Mesodermal cell (in vitro differentiated cells): ENCODE measurements around the gene SLC39A5.
"Not testable (repeated sequence)": the region's sequence is repeated elsewhere in the genome, so short reads cannot be mapped to it uniquely, and the experiment has no call there.

ENCODE experiments used
- H3K27ac ChIP-seq: 2 replicates; pipeline ENCODE4 v1.7.0; 2013; ENCODE audit warnings: mild to moderate bottlenecking, low read depth, low read length, moderate library complexity; ENCODE audit not compliant: severe bottlenecking
- H3K36me3 ChIP-seq: 2 replicates; pipeline ENCODE4 v1.7.1; 2013; ENCODE audit warnings: mild to moderate bottlenecking, low read length, moderate library complexity; ENCODE audit not compliant: control insufficient read depth, insufficient read depth
- H3K4me1 ChIP-seq: one replicate; pipeline ENCODE4 v1.7.1; 2013; ENCODE audit warnings: mild to moderate bottlenecking, low read length; ENCODE audit not compliant: insufficient read depth, control insufficient read depth, poor library complexity, severe bottlenecking
- H3K4me3 ChIP-seq: 2 replicates; pipeline ENCODE4 v1.7.0; 2013; ENCODE audit warnings: low read length, control low read depth, mild to moderate bottlenecking; ENCODE audit not compliant: insufficient read depth, poor library complexity, severe bottlenecking; ENCODE audit errors: extremely low read depth
- H3K9me3 ChIP-seq: 2 replicates; pipeline ENCODE4 v1.7.1; 2013; ENCODE audit warnings: mild to moderate bottlenecking, low read length, moderate library complexity; ENCODE audit not compliant: control insufficient read depth
- WGBS, 2 experiments: methylation state at CpG; one replicate each; pipeline ENCODE4 v1.1.5; 2013; ENCODE audit warnings: missing lambda C conversion rate in 2 of 2; ENCODE audit not compliant: insufficient coverage in 2 of 2; 5-methylcytosine and 5-hydroxymethylcytosine counted together

The SLC39A5 gene

DNA sequence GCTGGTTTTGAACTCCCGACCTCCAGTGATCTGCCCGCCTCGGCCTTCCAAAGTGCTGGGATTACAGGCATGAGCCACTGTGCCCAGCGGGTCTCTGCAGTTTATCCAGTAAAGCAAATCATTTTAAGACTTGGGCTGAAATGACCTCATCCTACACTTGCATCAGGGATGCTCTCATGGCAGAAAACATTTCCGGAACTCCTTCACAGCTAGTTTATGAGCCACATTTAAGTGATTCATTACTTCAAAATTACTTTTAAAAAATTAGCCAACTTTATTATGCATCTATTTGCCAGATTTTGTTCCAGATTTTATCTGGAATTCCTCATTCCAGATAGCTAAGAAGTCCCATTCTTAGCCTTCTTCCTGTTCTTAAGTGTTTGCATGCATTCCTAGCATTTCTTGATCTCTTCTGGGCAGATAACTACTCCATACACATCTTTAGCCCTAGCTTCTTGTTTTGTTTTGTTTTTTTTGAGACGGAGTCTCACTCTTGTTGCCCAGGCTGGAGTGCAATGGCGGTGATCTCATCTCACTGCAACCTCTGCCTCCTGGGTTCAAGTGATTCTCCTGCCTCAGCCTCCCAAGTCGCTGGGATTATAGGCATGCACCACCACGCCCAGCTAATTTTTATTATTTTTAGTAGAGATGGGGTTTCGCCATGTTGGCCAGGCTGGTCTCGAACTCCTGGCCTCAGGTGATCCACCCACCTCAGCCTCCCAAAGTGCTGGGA is 32.9 kb upstream of the SLC39A5 start:
- H3K36me3 ChIP-seq, H3K4me3 ChIP-seq, H3K9me3 ChIP-seq: not testable (repeated sequence)
- H3K4me1 ChIP-seq = peaks cover 13% of the 10 kb centered on the region
- 79 to 82% methylated on average over 9 to 10 of the region's 11 CpGs for WGBS, 2 experiments
- H3K27ac ChIP-seq = peak overlapping the region; percentile 97

DNA sequence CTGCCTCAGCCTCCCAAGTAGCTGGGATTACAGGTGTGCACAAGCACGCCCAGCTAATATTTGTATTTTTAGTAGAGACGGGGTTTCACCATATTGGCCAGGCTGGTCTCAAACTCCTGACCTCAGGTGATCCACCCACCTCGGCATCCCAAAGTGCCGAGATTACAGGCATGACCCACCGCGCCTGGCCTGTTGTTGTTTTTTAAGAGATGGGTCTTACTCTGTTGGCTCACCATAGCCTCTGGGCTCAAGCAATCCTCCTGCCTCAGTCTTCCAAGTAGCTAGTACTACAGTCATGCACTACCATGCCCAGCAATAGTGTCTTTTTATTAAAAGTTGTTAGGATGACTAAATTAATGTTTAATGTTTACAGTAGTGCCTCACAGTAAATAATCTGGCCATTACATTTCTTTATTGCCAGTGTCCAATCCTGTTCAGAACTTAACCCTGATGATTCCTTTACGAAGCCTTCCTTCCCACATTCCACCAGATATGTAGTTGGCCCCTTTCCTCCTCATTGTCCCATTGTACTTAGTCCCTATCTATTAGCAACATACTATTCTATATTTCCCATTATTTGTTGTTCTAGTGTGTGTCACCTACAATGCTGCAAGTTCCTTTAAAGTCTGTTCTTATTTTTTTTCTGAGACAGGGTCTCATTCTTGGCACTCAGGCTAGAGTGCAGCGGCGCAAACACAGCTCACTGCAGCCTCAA is 31.8 kb upstream of the SLC39A5 start:
- Histone ChIP-seq H3K4me3 (no peak overlapping the region), H3K4me1 (peaks cover 19% of the 10 kb centered on the region), H3K36me3 (no peaks in the 10 kb centered on the region), H3K9me3 (peaks cover 4% of the 10 kb centered on the region), H3K27ac (peak overlapping the region; percentile 97)
- 92 to 99% methylated on average over 6 to 9 of the region's 9 CpGs for WGBS, 2 experiments

DNA sequence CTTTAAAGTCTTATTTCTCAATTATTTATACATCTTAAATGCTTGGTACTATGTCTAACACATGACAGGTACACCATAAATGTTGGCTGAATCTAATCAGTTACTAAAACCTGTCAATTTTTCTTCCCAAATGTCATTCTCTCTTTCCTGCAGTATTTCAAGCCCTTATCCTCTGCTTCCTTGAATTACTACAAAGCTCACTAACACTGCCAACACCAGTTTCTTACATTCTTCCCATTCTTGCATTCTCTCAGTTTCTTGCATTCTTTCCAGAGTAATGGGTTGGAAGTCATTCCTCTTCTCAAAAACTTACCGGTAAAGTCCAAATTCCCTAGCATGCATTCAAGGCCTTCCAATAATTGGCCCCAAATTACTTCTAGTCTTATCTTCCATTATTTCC is 31.0 kb upstream of the SLC39A5 start:
- Histone ChIP-seq H3K4me3 (no peak overlapping the region), H3K36me3 (peaks cover under 1% of the 10 kb centered on the region), H3K27ac (peak overlapping the region; percentile 97), H3K9me3 (no peaks in the 10 kb centered on the region), H3K4me1 (peaks cover 19% of the 10 kb centered on the region)
- WGBS, 2 experiments = 31 to 64% methylated on average over 1 of the region's 1 CpG

DNA sequence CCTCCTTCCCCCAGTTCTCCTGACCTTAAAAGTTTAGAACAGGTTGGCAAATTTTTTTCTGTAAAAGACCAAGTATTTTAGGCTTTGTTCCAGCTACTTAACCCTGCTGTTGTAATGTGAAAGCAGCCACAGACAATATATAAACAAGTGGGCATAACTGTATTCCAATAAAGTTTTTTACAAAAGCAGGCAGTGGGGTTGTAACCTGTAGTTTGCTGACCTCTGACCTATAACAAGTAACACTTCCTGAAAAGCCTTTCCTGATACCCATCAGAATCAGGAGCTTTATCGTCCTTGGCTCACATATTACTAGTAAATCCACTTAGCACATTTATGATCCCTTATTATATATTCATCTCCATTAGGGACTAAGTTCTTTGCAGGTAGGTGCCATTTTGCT is 27.5 kb upstream of the SLC39A5 start:
- 80% methylated on average over 1 of the region's 1 CpG; no CpG with 5 or more reads in 1 of the 2 experiments for WGBS, 2 experiments
- H3K36me3 ChIP-seq = peaks cover 36% of the 10 kb centered on the region
- peaks cover 19% of the 10 kb centered on the region for H3K4me1 ChIP-seq
- H3K9me3 ChIP-seq = no peaks in the 10 kb centered on the region
- no peak overlapping the region for H3K4me3 ChIP-seq
- H3K27ac ChIP-seq = no peak overlapping the region

DNA sequence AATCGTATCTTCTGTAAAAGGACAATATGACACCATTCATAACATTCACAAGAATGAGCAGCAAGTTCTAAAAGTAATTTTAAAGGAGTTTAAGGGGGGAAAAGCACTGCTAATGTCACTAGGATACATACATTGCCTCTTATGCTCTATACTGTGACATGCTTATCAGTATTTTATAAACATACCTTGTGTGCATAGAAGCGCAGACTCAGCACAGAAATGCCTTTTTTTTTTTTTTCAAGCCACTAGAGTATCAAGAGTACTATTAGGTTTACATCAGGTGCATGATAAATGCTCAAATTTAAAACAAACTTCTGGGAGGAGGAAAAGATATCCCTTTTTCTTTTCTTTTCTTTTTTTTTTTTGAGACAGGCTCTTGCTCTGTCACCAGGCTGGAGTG is 27.0 kb upstream of the SLC39A5 start:
- Histone ChIP-seq H3K27ac (no peak overlapping the region), H3K9me3 (no peaks in the 10 kb centered on the region), H3K4me1 (peaks cover 16% of the 10 kb centered on the region), H3K36me3 (peaks cover 40% of the 10 kb centered on the region), H3K4me3 (no peak overlapping the region)
- no CpG with 5 or more reads among the region's 2 CpGs for WGBS, 2 experiments

DNA sequence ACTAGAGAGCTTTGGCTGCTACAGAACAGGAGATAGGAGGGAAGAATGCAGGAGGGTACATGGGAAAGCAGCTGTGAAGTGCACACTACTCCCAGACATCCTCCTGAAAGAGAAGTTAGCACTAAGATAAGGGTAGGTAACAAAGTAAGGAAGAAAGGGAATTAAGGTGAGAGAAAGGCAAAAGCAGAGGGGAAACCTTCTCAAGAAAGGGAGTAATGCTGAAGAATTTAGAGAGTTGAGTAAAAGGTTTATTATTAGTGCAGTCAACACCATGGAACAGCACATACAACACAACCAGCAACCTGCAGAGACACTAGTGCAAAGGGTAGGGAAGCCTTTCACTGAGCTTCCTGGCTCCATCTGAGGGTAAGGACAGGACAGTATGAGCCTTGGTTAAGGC is 25.6 kb upstream of the SLC39A5 start:
- Histone ChIP-seq H3K36me3 (peaks cover 52% of the 10 kb centered on the region), H3K27ac (peak overlapping the region; percentile 49)

DNA sequence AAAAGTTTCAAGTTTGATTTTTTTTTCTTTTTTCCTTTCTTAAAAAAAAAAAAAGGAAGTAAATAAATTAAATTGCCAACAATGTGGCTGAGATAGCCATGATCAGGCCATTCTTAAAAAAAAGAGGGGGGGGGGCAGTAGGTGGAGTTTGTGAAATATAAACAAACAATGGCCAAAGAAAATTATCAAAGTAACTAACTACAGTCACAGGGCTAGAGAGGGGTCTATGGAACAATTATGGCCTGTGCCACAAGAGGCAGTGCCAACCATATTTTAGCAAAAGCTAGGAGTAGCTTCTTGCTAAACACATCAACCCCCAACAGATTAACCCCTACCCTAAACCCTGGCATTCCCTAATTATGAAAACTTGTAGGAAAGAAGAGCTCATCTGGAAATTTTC is 24.4 kb upstream of the SLC39A5 start:
- Histone ChIP-seq H3K27ac (no peak overlapping the region), H3K4me1 (peaks cover 6% of the 10 kb centered on the region), H3K9me3 (no peaks in the 10 kb centered on the region), H3K36me3 (peaks cover 63% of the 10 kb centered on the region), H3K4me3 (no peak overlapping the region)

More for the DNA sequence above, 25.6 kb upstream of the SLC39A5 start:
- Histone ChIP-seq H3K4me3 (no peak overlapping the region), H3K9me3 (no peaks in the 10 kb centered on the region), H3K4me1 (peaks cover 8% of the 10 kb centered on the region)

DNA sequence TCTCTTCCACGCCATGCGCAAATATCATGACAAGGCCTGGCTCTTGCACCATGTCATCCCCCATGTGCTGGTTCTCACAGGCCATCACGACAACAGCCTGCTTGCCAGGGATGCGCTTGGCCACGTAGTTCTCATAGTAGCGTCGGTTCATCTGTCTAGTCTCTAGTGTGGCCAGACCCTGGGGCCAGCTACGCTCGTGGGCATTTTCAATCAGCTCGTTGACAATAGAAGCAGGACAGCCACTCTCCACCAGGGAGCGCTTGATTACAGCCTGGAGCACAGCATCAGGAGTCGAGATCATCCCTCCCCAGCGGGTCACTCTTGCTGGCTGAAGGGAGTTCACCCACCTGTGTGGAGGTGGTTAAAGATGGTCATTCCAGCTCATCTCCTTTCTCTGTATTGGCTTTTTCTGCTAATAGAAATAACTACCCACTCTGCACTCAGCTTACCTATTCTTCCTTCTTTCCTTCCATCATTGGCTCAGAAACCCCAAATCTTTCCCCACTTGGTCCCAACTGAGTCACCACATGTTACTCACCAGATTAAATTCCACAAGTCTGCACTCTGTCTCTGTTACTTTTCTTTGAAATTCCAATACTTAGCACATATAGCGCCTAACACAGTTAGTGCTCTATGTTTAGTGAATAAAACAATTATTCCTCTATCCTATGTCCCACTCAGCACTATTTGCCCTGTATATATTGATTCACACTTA is 23.2 kb upstream of the SLC39A5 start:
- Histone ChIP-seq H3K4me1 (peaks cover 6% of the 10 kb centered on the region), H3K36me3 (peaks cover 75% of the 10 kb centered on the region), H3K4me3 (no peak overlapping the region), H3K9me3 (no peaks in the 10 kb centered on the region), H3K27ac (no peak overlapping the region)
- WGBS, 2 experiments = 82 to 90% methylated on average over 9 to 10 of the region's 14 CpGs

DNA sequence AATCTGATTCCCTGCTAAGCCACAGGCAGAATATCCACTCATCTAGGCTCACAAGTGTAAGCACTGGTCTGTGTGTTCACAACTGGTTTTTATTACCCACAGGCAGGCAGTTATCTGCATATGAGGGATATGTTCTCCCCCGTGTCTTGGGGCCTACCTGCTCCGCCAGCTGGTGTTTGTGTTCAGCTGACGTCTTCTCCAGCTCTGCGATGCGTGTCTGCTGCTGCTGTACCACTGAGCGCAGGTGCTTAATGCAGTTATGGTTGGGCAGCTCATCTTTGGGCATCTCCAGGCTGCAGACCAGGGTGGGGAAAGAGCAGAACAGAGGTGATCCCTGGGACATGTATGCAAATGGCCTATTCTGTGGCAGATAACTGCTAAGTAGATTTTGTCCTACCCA is 21.8 kb upstream of the SLC39A5 start:
- no peaks in the 10 kb centered on the region for H3K9me3 ChIP-seq
- H3K27ac ChIP-seq = no peak overlapping the region
- 98 to 99% methylated on average over 6 of the region's 6 CpGs for WGBS, 2 experiments
- H3K36me3 ChIP-seq = peaks cover 89% of the 10 kb centered on the region
- no peaks in the 10 kb centered on the region for H3K4me1 ChIP-seq
- no peak overlapping the region for H3K4me3 ChIP-seq

DNA sequence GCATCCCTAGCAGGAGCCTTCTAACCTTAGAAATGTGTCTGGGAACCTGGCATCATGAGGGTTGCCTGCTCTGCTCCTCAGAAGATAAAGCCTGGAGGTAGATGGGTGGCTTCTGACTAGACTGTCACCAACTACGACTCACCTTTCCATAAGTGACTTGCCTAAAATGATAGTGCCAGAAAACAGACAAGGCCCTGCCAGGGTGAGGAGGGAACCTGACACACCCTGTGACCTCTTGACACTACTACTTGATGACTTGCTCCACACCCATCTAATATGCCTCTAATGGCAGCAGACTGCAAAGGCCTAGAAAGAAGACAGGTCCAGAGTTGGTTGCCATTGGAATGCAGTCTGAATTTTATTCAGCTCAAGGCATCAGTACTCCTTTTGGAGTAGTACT is 17.5 kb upstream of the SLC39A5 start:
- H3K9me3 ChIP-seq = no peaks in the 10 kb centered on the region
- WGBS, 2 experiments = no CpG with 5 or more reads among the region's 1 CpG
- no peak overlapping the region for H3K4me3 ChIP-seq
- no peak overlapping the region for H3K27ac ChIP-seq
- H3K4me1 ChIP-seq = no peaks in the 10 kb centered on the region
- peaks cover 96% of the 10 kb centered on the region for H3K36me3 ChIP-seq

DNA sequence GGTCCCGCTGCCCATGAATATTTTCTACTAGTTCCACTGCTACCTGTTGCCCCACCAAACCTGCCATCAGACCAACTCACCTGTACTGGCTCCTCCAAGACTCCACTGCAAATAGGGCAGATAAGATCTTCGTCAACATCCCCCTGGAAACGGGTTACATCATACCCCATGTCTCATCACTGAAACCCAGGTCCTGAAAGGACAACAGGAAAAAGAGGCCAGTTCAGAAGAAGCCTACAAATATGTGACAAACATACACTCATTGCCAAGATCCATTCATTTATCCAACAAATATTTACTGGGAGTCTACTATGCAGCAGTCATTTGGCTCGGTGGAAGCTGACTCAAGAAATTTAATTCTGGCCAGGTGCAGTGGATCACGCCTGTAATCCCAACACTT is 16.0 kb upstream of the SLC39A5 start:
- WGBS, 2 experiments = 84 to 100% methylated on average over 2 to 4 of the region's 5 CpGs
- peaks cover 91% of the 10 kb centered on the region for H3K36me3 ChIP-seq
- H3K27ac ChIP-seq = no peak overlapping the region

More for the DNA sequence above, 16.0 kb upstream of the SLC39A5 start:
- no peak overlapping the region for H3K4me3 ChIP-seq
- no peaks in the 10 kb centered on the region for H3K4me1 ChIP-seq
- H3K9me3 ChIP-seq = no peaks in the 10 kb centered on the region
